H1 (cell line): ENCODE measurements around the gene SRMS.
"Not testable (repeated sequence)": the region's sequence is repeated elsewhere in the genome, so short reads cannot be mapped to it uniquely, and the experiment has no call there.

ENCODE experiments used
- CEBPB ChIP-seq: IDR thresholded peaks from 2 replicates; pipeline ENCODE4 v1.6.1; 2012; ENCODE audit warnings: low read depth, low read length
- POLR2A ChIP-seq, 2 experiments: IDR thresholded peaks; 1 replicate in 1 of 2; 2 replicates in 1 of 2; pipeline ENCODE4 v1.6.1; 2011; ENCODE audit warnings: low read depth in 2 of 2, low read length in 2 of 2, mild to moderate bottlenecking in 2 of 2; ENCODE audit errors: control extremely low read depth in 1 of 2
- POLR2AphosphoS5 ChIP-seq: IDR thresholded peaks from 2 replicates; pipeline ENCODE4 v1.6.1; 2011; ENCODE audit warnings: low read depth, low read length
- SUZ12 ChIP-seq: fragments of 200-600 bp; sonication (generic); IDR thresholded peaks from 2 replicates; pipeline ENCODE4 v1.6.1; 2012; ENCODE audit warnings: mild to moderate bottlenecking, inconsistent platforms, low read length, moderate library complexity, mixed read lengths
- TF ChIP-seq, protein P1 (sequence below), 3 experiments: IDR thresholded peaks; 1 replicate in 2 of 3; 2 replicates in 1 of 3; pipeline versions ENCODE4 v1.5.1 to v1.6.1; 2011; ENCODE audit warnings: low read length in 3 of 3, mild to moderate bottlenecking in 3 of 3, inconsistent platforms in 2 of 3, low read depth in 1 of 3, moderate library complexity in 1 of 3; ENCODE audit not compliant: insufficient read depth in 1 of 3; ENCODE audit errors: control extremely low read depth in 1 of 3
- TF ChIP-seq, protein P2 (sequence below): fragments of 300-600 bp; sonication (generic); IDR thresholded peaks from 2 replicates; pipeline ENCODE4 v1.7.1; 2012; ENCODE audit warnings: low read length, moderate library complexity, mild to moderate bottlenecking, inconsistent platforms; ENCODE audit not compliant: insufficient replicate concordance

DNA sequence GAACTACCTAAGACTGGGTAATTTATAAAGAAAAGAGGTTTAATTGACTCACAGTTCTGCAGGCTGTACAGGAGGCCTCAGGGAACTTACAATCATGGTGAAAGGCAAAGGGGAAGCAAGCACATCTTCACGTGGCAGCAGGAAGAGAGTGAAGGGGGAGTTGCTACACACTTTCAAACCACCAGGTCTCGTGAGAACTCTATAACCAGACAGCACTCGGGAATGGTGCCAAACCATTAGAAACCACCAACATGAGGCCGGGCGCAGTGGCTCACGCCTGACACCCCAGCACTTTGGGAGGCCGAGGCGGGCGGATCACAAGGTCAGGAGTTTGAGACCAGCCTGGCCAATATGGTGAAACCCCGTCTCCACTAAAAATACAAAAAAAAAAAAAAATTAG is 33.0 kb downstream of the SRMS start:
- not testable (repeated sequence) for TF ChIP-seq POLR2A (IDR thresholded peaks at IDR 0.05; ENCODE audit: control extremely low read depth in 1 of 2, low read depth in 2 of 2, low read length in 2 of 2); CEBPB; POLR2AphosphoS5; SUZ12
- TF ChIP-seq, protein P1, sequence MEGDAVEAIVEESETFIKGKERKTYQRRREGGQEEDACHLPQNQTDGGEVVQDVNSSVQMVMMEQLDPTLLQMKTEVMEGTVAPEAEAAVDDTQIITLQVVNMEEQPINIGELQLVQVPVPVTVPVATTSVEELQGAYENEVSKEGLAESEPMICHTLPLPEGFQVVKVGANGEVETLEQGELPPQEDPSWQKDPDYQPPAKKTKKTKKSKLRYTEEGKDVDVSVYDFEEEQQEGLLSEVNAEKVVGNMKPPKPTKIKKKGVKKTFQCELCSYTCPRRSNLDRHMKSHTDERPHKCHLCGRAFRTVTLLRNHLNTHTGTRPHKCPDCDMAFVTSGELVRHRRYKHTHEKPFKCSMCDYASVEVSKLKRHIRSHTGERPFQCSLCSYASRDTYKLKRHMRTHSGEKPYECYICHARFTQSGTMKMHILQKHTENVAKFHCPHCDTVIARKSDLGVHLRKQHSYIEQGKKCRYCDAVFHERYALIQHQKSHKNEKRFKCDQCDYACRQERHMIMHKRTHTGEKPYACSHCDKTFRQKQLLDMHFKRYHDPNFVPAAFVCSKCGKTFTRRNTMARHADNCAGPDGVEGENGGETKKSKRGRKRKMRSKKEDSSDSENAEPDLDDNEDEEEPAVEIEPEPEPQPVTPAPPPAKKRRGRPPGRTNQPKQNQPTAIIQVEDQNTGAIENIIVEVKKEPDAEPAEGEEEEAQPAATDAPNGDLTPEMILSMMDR (IDR thresholded peaks at IDR 0.05; ENCODE audit: control extremely low read depth in 1 of 3, insufficient read depth in 1 of 3, low read depth in 1 of 3, low read length in 3 of 3): not testable (repeated sequence)
- TF ChIP-seq, protein P2, sequence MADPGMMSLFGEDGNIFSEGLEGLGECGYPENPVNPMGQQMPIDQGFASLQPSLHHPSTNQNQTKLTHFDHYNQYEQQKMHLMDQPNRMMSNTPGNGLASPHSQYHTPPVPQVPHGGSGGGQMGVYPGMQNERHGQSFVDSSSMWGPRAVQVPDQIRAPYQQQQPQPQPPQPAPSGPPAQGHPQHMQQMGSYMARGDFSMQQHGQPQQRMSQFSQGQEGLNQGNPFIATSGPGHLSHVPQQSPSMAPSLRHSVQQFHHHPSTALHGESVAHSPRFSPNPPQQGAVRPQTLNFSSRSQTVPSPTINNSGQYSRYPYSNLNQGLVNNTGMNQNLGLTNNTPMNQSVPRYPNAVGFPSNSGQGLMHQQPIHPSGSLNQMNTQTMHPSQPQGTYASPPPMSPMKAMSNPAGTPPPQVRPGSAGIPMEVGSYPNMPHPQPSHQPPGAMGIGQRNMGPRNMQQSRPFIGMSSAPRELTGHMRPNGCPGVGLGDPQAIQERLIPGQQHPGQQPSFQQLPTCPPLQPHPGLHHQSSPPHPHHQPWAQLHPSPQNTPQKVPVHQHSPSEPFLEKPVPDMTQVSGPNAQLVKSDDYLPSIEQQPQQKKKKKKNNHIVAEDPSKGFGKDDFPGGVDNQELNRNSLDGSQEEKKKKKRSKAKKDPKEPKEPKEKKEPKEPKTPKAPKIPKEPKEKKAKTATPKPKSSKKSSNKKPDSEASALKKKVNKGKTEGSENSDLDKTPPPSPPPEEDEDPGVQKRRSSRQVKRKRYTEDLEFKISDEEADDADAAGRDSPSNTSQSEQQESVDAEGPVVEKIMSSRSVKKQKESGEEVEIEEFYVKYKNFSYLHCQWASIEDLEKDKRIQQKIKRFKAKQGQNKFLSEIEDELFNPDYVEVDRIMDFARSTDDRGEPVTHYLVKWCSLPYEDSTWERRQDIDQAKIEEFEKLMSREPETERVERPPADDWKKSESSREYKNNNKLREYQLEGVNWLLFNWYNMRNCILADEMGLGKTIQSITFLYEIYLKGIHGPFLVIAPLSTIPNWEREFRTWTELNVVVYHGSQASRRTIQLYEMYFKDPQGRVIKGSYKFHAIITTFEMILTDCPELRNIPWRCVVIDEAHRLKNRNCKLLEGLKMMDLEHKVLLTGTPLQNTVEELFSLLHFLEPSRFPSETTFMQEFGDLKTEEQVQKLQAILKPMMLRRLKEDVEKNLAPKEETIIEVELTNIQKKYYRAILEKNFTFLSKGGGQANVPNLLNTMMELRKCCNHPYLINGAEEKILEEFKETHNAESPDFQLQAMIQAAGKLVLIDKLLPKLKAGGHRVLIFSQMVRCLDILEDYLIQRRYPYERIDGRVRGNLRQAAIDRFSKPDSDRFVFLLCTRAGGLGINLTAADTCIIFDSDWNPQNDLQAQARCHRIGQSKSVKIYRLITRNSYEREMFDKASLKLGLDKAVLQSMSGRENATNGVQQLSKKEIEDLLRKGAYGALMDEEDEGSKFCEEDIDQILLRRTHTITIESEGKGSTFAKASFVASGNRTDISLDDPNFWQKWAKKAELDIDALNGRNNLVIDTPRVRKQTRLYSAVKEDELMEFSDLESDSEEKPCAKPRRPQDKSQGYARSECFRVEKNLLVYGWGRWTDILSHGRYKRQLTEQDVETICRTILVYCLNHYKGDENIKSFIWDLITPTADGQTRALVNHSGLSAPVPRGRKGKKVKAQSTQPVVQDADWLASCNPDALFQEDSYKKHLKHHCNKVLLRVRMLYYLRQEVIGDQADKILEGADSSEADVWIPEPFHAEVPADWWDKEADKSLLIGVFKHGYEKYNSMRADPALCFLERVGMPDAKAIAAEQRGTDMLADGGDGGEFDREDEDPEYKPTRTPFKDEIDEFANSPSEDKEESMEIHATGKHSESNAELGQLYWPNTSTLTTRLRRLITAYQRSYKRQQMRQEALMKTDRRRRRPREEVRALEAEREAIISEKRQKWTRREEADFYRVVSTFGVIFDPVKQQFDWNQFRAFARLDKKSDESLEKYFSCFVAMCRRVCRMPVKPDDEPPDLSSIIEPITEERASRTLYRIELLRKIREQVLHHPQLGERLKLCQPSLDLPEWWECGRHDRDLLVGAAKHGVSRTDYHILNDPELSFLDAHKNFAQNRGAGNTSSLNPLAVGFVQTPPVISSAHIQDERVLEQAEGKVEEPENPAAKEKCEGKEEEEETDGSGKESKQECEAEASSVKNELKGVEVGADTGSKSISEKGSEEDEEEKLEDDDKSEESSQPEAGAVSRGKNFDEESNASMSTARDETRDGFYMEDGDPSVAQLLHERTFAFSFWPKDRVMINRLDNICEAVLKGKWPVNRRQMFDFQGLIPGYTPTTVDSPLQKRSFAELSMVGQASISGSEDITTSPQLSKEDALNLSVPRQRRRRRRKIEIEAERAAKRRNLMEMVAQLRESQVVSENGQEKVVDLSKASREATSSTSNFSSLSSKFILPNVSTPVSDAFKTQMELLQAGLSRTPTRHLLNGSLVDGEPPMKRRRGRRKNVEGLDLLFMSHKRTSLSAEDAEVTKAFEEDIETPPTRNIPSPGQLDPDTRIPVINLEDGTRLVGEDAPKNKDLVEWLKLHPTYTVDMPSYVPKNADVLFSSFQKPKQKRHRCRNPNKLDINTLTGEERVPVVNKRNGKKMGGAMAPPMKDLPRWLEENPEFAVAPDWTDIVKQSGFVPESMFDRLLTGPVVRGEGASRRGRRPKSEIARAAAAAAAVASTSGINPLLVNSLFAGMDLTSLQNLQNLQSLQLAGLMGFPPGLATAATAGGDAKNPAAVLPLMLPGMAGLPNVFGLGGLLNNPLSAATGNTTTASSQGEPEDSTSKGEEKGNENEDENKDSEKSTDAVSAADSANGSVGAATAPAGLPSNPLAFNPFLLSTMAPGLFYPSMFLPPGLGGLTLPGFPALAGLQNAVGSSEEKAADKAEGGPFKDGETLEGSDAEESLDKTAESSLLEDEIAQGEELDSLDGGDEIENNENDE: not testable (repeated sequence)
